Activated CD8-positive, alpha-beta T cell treated with anti-CD3 and anti-CD28 coated beads for 36 hours (primary cell): Measurements from ENCODE around the gene KRT6B. TPM values are rescaled to one million over a fixed set of nuclear protein-coding genes. Genes with fewer than 3 reads are reported as not detected.
"Not testable (repeated sequence)": the region's sequence is repeated elsewhere in the genome, so short reads cannot be mapped to it uniquely, and the experiment has no call there.

ENCODE experiments used
- ATAC-seq: fragments of 200-7000 bp; cut with Tn5 transposase; one replicate; pipeline ENCODE4 v1.10.0; 2021; ENCODE audit warnings: mild to moderate bottlenecking, moderate library complexity
- CTCF ChIA-PET: fragments of 350-600 bp; sonication (Branson Sonifier 250); formaldehyde crosslinking; loops from one replicate; lab custom pipeline; 2021; ENCODE audit warnings: antibody characterized with exemption; lab: Charles Lee
- POLR2A ChIA-PET: fragments of 350-600 bp; sonication (Branson Sonifier 250); formaldehyde crosslinking; loops from one replicate; lab custom pipeline; 2021; ENCODE audit warnings: antibody characterized with exemption; lab: Charles Lee
- DNase-seq: peaks from one replicate; pipeline ENCODE4 v3.0.0-alpha.2; 2020
- H3K27ac Mint-ChIP-seq: one replicate; pipeline ENCODE4 v1.8.0; 2021; ENCODE audit warnings: mild to moderate bottlenecking, mixed read lengths
- H3K27me3 Mint-ChIP-seq: one replicate; pipeline ENCODE4 v1.8.0; 2021; ENCODE audit warnings: mixed read lengths
- H3K36me3 Mint-ChIP-seq: one replicate; pipeline ENCODE4 v1.8.0; 2021; ENCODE audit warnings: low read depth, mixed read lengths
- H3K4me1 Mint-ChIP-seq: one replicate; pipeline ENCODE4 v1.8.0; 2021; ENCODE audit warnings: low read depth, mixed read lengths
- H3K4me3 Mint-ChIP-seq: one replicate; pipeline ENCODE4 v1.8.0; 2021; ENCODE audit warnings: mild to moderate bottlenecking, moderate library complexity, mixed read lengths
- H3K9me3 Mint-ChIP-seq: one replicate; pipeline ENCODE4 v1.8.0; 2021; ENCODE audit warnings: mixed read lengths
- intact Hi-C: fragments of 100-400 bp; cut with micrococcal nuclease; formaldehyde crosslinking; loops from one replicate; pipeline ENCODE4 v1.10.0; 2022
- total RNA-seq, 2 experiments: library from RNA; stranded (reverse); gene quantifications; one replicate each; pipeline ENCODE4 v1.2.3, GENCODE V29; 2021
- TF ChIP-seq, protein P1 (sequence below): fragments of 200-600 bp; IDR thresholded peaks from one replicate; pipeline ENCODE4 v1.8.0; 2022; ENCODE audit warnings: antibody characterized with exemption, mild to moderate bottlenecking

Gene KRT6B
- total RNA-seq, 2 experiments from 2014 or later: not detected

DNA sequence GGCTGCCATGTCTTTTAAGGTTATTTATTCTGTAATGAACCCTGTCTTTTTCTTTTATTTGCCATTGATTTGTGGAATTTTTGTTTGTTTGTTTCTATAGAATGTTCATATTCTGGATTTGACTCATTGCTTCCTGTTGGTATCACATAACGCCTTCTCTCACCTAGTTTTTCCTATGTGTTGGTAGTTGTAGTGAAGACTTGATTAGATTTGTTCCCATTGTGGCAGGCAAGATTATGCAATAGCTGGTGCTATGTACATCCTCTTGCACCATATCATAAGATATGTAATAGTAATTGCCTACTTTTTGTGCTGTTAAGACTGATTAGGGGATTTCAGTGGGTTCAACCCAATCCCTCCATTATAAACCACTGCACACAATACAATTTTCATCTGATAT, 3.9 kb upstream of the KRT6B start:
- intact Hi-C loops: no loop called here

DNA sequence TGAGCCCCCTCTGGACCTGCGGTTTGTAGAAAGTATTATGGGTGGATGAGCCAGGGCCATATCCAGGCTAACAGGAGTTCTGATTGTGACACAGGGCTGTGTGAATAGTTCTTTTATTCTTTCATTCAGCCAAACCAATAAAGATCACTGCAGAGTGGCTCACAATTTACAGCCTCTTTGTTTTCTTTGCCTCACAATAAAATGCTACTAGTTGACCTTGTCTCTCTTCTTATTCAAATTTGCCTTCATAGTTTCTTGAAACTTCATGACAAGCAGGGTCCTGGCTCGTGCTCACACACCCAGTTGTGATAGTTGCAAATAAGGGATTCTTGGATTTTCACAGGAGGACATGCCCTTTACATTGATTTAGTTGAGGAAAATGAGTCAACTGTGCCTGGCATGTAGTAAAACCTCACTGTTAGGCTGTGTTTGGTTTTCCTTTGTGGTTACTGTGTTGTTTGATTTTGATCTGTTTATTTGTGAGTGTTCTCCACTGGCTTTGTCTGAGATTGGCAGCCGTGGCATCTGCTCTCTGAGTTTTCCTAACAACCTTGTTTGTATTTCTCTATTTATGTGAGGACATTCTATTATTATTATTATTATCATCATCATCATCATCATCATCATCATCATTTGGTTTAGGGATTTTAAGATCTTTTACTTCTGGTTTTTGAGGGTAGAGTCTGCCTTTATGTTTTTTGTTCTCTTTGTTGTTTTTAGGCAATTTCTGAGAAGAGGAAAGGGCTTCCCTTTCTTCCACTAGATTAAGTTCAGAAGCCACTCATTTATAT, 2.7 kb upstream of the KRT6B start:
- ChIA-PET CTCF (no interaction called here), POLR2A (no interaction called here)
- Mint-ChIP-seq H3K36me3 (no peaks in the 10 kb centered on the region), H3K27ac (no peak overlapping the region), H3K9me3 (no peaks in the 10 kb centered on the region), H3K4me3 (no peak overlapping the region), H3K27me3 (peaks cover 4% of the 10 kb centered on the region), H3K4me1 (peaks cover 5% of the 10 kb centered on the region)
- ATAC-seq (no peak), DNase-seq (no peak)
- TF ChIP-seq, protein P1, sequence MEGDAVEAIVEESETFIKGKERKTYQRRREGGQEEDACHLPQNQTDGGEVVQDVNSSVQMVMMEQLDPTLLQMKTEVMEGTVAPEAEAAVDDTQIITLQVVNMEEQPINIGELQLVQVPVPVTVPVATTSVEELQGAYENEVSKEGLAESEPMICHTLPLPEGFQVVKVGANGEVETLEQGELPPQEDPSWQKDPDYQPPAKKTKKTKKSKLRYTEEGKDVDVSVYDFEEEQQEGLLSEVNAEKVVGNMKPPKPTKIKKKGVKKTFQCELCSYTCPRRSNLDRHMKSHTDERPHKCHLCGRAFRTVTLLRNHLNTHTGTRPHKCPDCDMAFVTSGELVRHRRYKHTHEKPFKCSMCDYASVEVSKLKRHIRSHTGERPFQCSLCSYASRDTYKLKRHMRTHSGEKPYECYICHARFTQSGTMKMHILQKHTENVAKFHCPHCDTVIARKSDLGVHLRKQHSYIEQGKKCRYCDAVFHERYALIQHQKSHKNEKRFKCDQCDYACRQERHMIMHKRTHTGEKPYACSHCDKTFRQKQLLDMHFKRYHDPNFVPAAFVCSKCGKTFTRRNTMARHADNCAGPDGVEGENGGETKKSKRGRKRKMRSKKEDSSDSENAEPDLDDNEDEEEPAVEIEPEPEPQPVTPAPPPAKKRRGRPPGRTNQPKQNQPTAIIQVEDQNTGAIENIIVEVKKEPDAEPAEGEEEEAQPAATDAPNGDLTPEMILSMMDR: no peak
- intact Hi-C loops: no loop called here

More for the DNA sequence above, 3.9 kb upstream of the KRT6B start:
- ATAC-seq (no peak), DNase-seq (no peak)
- Mint-ChIP-seq H3K27ac (no peak overlapping the region), H3K4me1 (peaks cover 5% of the 10 kb centered on the region), H3K36me3 (no peaks in the 10 kb centered on the region), H3K9me3 (no peaks in the 10 kb centered on the region), H3K4me3 (no peak overlapping the region), H3K27me3 (peaks cover 5% of the 10 kb centered on the region)
- CTCF ChIA-PET: no interaction called here
- TF ChIP-seq, protein P1: no peak
- POLR2A ChIA-PET: no interaction called here

DNA sequence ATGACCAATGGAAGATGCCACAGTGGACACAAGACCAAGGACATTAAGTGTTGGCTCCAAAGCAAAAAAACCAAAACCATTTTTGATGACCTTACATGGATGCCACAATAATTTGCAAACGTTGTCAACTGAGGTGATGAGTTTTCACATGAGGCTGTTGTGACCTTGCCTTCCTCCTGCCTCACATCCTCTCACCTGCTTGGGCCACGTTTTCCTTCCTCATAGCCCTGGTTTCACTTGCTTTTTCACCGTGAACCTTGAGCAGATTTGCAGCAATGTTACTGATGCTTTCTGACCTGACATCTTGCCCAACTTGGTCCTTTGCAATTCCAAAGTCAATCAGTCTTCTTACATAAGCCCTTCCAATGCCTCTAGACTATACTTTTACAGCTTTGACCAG, 3.7 kb downstream of the KRT6B start:
- ChIA-PET POLR2A (no interaction called here), CTCF (no interaction called here)
- H3K4me1 Mint-ChIP-seq: no peaks in the 10 kb centered on the region
- DNase-seq: no peak
- intact Hi-C loops: no loop called here
- no peak for ATAC-seq
- TF ChIP-seq, protein P1: no peak
- H3K36me3 Mint-ChIP-seq: no peaks in the 10 kb centered on the region
- H3K4me3 Mint-ChIP-seq: no peak overlapping the region
- H3K27ac Mint-ChIP-seq: no peak overlapping the region
- H3K27me3 Mint-ChIP-seq: peaks cover 3% of the 10 kb centered on the region
- no peaks in the 10 kb centered on the region for H3K9me3 Mint-ChIP-seq

DNA sequence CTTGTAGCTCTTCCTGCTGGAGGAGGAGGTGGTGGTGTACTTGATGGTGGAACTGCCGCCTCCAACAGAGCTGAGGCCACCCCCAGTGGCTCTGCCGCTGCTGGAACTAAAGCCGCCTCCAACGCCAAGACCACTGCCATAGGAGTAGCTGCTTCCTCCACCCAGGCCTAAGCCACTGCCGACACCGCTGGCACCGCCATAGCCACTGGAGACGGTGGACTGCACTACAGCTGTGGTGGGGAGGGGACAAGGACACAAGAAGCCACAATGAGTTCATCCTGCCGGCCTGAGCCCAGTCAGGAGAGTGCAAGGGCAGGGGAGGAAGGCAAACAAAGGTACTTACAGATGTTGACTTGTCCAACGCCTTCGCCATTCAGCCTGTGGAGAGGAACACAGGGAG, 4.8 kb downstream of the KRT6B start:
- H3K9me3 Mint-ChIP-seq, POLR2A ChIA-PET, H3K4me1 Mint-ChIP-seq, intact Hi-C loops, H3K36me3 Mint-ChIP-seq, H3K27me3 Mint-ChIP-seq, H3K4me3 Mint-ChIP-seq, H3K27ac Mint-ChIP-seq, DNase-seq, ATAC-seq: not testable (repeated sequence)
- CTCF ChIA-PET: interaction anchor here (0.7 to 1.1 kb wide), 2 partner anchors 52 to 75 kb away, joined by 3 read pairs; no protein-coding TSS in a partner anchor

DNA sequence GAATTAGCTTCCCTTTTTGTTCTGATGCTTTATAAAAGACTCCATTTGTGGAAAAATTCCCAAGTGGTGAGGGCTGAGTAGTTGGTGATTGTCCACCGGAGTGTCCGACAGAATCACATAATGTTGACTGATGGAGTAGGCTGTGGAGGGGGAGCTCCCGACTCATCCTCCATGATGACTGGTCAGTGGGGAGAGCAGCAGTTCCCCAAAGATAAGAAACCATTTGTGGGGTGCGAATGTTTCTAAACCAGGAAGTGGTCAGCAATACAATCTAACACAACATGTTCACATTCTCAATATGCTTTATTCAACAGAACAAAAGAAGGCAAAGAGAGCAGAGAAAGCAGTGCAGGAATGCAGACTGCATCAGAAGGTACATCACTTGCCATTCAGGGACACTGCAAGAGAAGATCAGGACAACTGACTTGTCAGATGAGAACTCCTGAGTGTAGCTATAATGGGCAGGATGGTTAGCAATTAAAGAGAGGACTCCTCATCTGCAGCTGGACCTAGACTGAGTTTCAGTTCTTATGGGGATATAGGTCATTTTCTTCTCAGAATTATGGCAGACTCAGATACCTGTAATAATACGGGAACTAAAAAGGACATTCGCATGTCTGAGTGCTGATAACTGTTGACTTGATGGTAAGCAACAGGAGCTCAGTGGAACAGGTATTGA, 5.4 kb downstream of the KRT6B start:
- ChIA-PET POLR2A (no interaction called here), CTCF (interaction anchor here (0.7 to 1.1 kb wide), 2 partner anchors 51 to 74 kb away, joined by 3 read pairs; no protein-coding TSS in a partner anchor)
- H3K4me1 Mint-ChIP-seq: no peaks in the 10 kb centered on the region
- no peak for ATAC-seq
- no peaks in the 10 kb centered on the region for H3K36me3 Mint-ChIP-seq
- intact Hi-C loops: no loop called here
- no peak for DNase-seq
- H3K4me3 Mint-ChIP-seq: no peak overlapping the region
- H3K27me3 Mint-ChIP-seq: peaks cover 11% of the 10 kb centered on the region
- H3K27ac Mint-ChIP-seq: no peak overlapping the region
- TF ChIP-seq, protein P1: no peak
- no peaks in the 10 kb centered on the region for H3K9me3 Mint-ChIP-seq
